C4-2B (cell line): Measurements from ENCODE around the gene CLRN1.

Experiments used
- CTCF ChIP-seq: fragments of 450-650 bp; conservative IDR thresholded peaks from 2 replicates; pipeline ENCODE4 v1.5.1; 2017; ENCODE audit warnings: mild to moderate bottlenecking
- ZFX ChIP-seq: fragments of 450-650 bp; IDR thresholded peaks from 2 replicates; pipeline ENCODE4 v1.6.1; 2017

GRCh38 chr3:150960708-150961684, 11.5 kb downstream of the CLRN1 start:
- no peak for TF ChIP-seq CTCF
- no peak for TF ChIP-seq ZFX
